Ureter (tissue), 1 donor: ENCODE measurements around the gene ABO. TPM values are rescaled to one million over a fixed set of nuclear protein-coding genes. Genes with fewer than 3 reads are reported as not detected.
"Not testable (repeated sequence)": the region's sequence is repeated elsewhere in the genome, so short reads cannot be mapped to it uniquely, and the experiment has no call there.

Experiments
- DNase-seq: peaks from one replicate; pipeline ENCODE4 v3.0.0-alpha.2; 2020; ENCODE audit warnings: low spot score
- total RNA-seq: library from RNA; stranded (reverse); gene quantifications from one replicate; pipeline ENCODE4 v1.2.4, GENCODE V29; 2023
- donor health status: DM: yes; HTN: yes; CAD: no.

Gene ABO
- total RNA-seq, 1 donor from 2014 or later = 25.4 TPM

GRCh38 chr9:133290751-133291302 is 15.8 kb upstream of the ABO start:
- DNase-seq = no peak

- DNase-seq = no peak
Observed at GRCh38 chr9:133286523-133286922, 11.5 kb upstream of the ABO start.

GRCh38 chr9:133285252-133285775 is 10.3 kb upstream of the ABO start:
- DNase-seq = no peak

GRCh38 chr9:133284362-133284761 is 9.4 kb upstream of the ABO start:
- no peak for DNase-seq

GRCh38 chr9:133283255-133284032 is 8.4 kb upstream of the ABO start:
- peak; percentile 13 for DNase-seq

- peak; percentile 25 for DNase-seq
Observed at GRCh38 chr9:133282464-133283238, 7.7 kb upstream of the ABO start.

- DNase-seq = peak; percentile 22
Observed at GRCh38 chr9:133280392-133280791, 5.4 kb upstream of the ABO start.

- peak; percentile 15 for DNase-seq
Observed at GRCh38 chr9:133278161-133279114, 3.4 kb upstream of the ABO start.

GRCh38 chr9:133277467-133277866 is 2.5 kb upstream of the ABO start:
- DNase-seq = no peak

- no peak for DNase-seq
Observed at GRCh38 chr9:133276923-133277322, 1.9 kb upstream of the ABO start.

- no peak for DNase-seq
Observed at GRCh38 chr9:133276001-133276884, 1.2 kb upstream of the ABO start.

- DNase-seq = no peak
Observed at GRCh38 chr9:133274236-133275104, 531 bp downstream of the ABO start.

GRCh38 chr9:133273819-133274218 is 1.2 kb downstream of the ABO start:
- no peak for DNase-seq

GRCh38 chr9:133273098-133273497 is 1.9 kb downstream of the ABO start:
- DNase-seq = no peak

- no peak for DNase-seq
Observed at GRCh38 chr9:133269537-133270362, 5.3 kb downstream of the ABO start.

- DNase-seq = not testable (repeated sequence)
Observed at GRCh38 chr9:133269136-133269535, 5.9 kb downstream of the ABO start.

GRCh38 chr9:133268335-133269056 is 6.5 kb downstream of the ABO start:
- DNase-seq = no peak
